Epithelial cell of esophagus (primary cell): ENCODE measurements around the gene FBXO30.

Source experiments
- DNase-seq: peaks from one replicate; pipeline ENCODE4 v3.0.0; 2010; ENCODE audit warnings: low read depth
- H3K4me3 ChIP-seq: 2 replicates; pipeline ENCODE4 v1.5.1; 2011; ENCODE audit warnings: mild to moderate bottlenecking, low read length, control low read depth
- TF ChIP-seq, protein P1 (sequence below): IDR thresholded peaks from 2 replicates; pipeline ENCODE4 v1.5.1; 2011; ENCODE audit warnings: low read depth, mild to moderate bottlenecking, low read length, control low read depth, inconsistent platforms; ENCODE audit not compliant: insufficient read depth; ENCODE audit errors: missing control alignments

The FBXO30 gene

GRCh38 chr6:145836170-145836569, 21.6 kb upstream of the FBXO30 start:
- TF ChIP-seq, protein P1, sequence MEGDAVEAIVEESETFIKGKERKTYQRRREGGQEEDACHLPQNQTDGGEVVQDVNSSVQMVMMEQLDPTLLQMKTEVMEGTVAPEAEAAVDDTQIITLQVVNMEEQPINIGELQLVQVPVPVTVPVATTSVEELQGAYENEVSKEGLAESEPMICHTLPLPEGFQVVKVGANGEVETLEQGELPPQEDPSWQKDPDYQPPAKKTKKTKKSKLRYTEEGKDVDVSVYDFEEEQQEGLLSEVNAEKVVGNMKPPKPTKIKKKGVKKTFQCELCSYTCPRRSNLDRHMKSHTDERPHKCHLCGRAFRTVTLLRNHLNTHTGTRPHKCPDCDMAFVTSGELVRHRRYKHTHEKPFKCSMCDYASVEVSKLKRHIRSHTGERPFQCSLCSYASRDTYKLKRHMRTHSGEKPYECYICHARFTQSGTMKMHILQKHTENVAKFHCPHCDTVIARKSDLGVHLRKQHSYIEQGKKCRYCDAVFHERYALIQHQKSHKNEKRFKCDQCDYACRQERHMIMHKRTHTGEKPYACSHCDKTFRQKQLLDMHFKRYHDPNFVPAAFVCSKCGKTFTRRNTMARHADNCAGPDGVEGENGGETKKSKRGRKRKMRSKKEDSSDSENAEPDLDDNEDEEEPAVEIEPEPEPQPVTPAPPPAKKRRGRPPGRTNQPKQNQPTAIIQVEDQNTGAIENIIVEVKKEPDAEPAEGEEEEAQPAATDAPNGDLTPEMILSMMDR = no peak
- DNase-seq = peak; percentile 80
- no peak overlapping the region for H3K4me3 ChIP-seq

- DNase-seq = no peak
- TF ChIP-seq, protein P1 = no peak
Observed at GRCh38 chr6:145830612-145831011, 16.0 kb upstream of the FBXO30 start.

DNA sequence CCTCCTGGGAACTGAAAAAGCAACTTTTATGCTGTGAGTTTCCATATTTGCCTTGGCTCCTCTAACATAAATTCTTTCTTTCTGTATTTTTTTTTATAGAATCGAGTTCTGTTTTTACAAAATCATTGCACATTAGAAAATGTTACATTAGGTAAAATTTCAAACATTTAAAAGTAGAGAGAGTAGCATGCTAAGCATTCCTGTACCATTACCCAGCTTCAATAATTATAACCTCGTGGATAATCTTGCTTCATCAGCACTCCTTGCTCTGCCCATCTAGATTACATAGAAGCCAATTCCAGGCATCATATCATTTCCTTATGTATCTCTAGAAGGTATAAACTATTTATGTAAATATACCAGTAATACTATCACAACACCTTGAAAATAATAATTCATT, 15.4 kb upstream of the FBXO30 start:
- TF ChIP-seq, protein P1 = no peak
- no peak overlapping the region for H3K4me3 ChIP-seq
- DNase-seq = no peak

More at GRCh38 chr6:145830612-145831011, 16.0 kb upstream of the FBXO30 start:
- H3K4me3 ChIP-seq = no peak overlapping the region

GRCh38 chr6:145829102-145829501, 14.5 kb upstream of the FBXO30 start:
- TF ChIP-seq, protein P1 = no peak
- H3K4me3 ChIP-seq = no peak overlapping the region
- no peak for DNase-seq

- TF ChIP-seq, protein P1 = no peak
- DNase-seq = no peak
- no peak overlapping the region for H3K4me3 ChIP-seq
Observed at GRCh38 chr6:145824344-145824743, 9.7 kb upstream of the FBXO30 start.

- DNase-seq = no peak
- TF ChIP-seq, protein P1 = no peak
- H3K4me3 ChIP-seq = no peak overlapping the region
Observed at GRCh38 chr6:145823328-145823944, 8.8 kb upstream of the FBXO30 start.

DNA sequence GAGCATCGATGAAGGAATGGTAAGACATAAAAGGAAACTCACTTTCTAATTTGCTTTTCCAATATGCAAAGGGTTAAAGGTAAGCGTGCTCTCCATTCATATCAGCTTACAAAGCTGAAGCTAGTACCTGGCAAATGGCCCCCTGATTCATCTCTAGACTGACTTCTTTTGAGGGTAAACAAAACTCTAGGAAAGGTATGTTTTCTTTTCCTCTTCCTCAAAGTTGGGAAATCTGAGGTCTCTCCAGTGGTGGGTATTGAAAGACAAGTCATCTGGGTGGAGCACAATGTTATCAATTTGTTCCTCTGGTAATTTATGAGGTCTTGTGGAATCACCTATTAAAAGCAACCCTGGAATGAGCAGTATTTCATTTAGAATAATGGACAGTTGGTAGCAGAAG, 7.9 kb upstream of the FBXO30 start:
- H3K4me3 ChIP-seq = no peak overlapping the region
- TF ChIP-seq, protein P1 = no peak
- DNase-seq = peak; percentile 11
